ENCODE measurements around the gene CHD8.

CHD8 gene

GRCh38 chr14:21369949-21370679 is 85.8 kb downstream of the CHD8 start:
- no peak for DNase-seq (ENCODE audit: low read depth)

- no peak for DNase-seq (ENCODE audit: low read depth)
Observed at GRCh38 chr14:21367582-21368144, 88.3 kb downstream of the CHD8 start.

GRCh38 chr14:21356511-21356910 is 99.4 kb downstream of the CHD8 start:
- DNase-seq (ENCODE audit: low read depth) = no peak

GRCh38 chr14:21352587-21352986 is 103.3 kb downstream of the CHD8 start:
- DNase-seq (ENCODE audit: low read depth) = no peak

GRCh38 chr14:21350539-21350938 is 105.4 kb downstream of the CHD8 start:
- no peak for DNase-seq (ENCODE audit: low read depth)

- no peak for DNase-seq (ENCODE audit: low read depth)
Observed at GRCh38 chr14:21347201-21347600, 108.7 kb downstream of the CHD8 start.

- DNase-seq (ENCODE audit: low read depth) = no peak
Observed at GRCh38 chr14:21346532-21347135, 109.3 kb downstream of the CHD8 start.

GRCh38 chr14:21343035-21343794 is 112.7 kb downstream of the CHD8 start:
- DNase-seq (ENCODE audit: low read depth) = no peak
